H1 (cell line): ENCODE measurements around the gene LIG3. TPM values are rescaled to one million over a fixed set of nuclear protein-coding genes. Genes with fewer than 3 reads are reported as not detected.

Experiments
- BACH1 ChIP-seq: IDR thresholded peaks from 2 replicates; pipeline ENCODE4 v1.6.1; 2012; ENCODE audit warnings: low read length, improper control_type of control experiment
- CBX8 ChIP-seq: fragments of 300-800, 300-1000 bp; sonication (generic); IDR thresholded peaks from 2 replicates; pipeline ENCODE4 v1.7.1; 2016; ENCODE audit warnings: low read depth, low read length, borderline replicate concordance
- GABPA ChIP-seq: IDR thresholded peaks from 2 replicates; pipeline ENCODE4 v1.6.1; 2011; ENCODE audit warnings: mild to moderate bottlenecking, low read length, moderate library complexity, borderline replicate concordance; ENCODE audit not compliant: insufficient read depth
- HDAC2 ChIP-seq, 2 experiments: fragments of 300-600 bp in 1 of 2; sonication (generic) in 1 of 2; IDR thresholded peaks; 2 replicates each; pipeline ENCODE4 v1.6.1; 2011 to 2012; ENCODE audit warnings: low read depth in 2 of 2, low read length in 2 of 2, mild to moderate bottlenecking in 2 of 2, moderate library complexity in 2 of 2, borderline replicate concordance in 1 of 2, inconsistent platforms in 1 of 2
- JUND ChIP-seq: IDR thresholded peaks from 2 replicates; pipeline ENCODE4 v1.6.1; 2011; ENCODE audit warnings: mild to moderate bottlenecking, improper control_type of control experiment, low read length
- MAFK ChIP-seq: IDR thresholded peaks from 2 replicates; pipeline ENCODE4 v1.6.1; 2012; ENCODE audit warnings: low read depth, mild to moderate bottlenecking, improper control_type of control experiment, low read length
- POLR2A ChIP-seq, 2 experiments: IDR thresholded peaks; 1 replicate in 1 of 2; 2 replicates in 1 of 2; pipeline ENCODE4 v1.6.1; 2011; ENCODE audit warnings: low read depth in 2 of 2, low read length in 2 of 2, mild to moderate bottlenecking in 2 of 2; ENCODE audit errors: control extremely low read depth in 1 of 2
- POU5F1 ChIP-seq: IDR thresholded peaks from 2 replicates; pipeline ENCODE4 v1.6.1; 2011; ENCODE audit warnings: low read depth, mild to moderate bottlenecking, low read length, moderate library complexity
- SP4 ChIP-seq: IDR thresholded peaks from 2 replicates; pipeline ENCODE4 v1.6.1; 2012; ENCODE audit warnings: low read length, inconsistent platforms
- polyA plus RNA-seq, 7 experiments: library from polyadenylated mRNA; depleted of rRNA in 3 of 7; stranded (reverse) in 5 of 7; unstranded in 2 of 7; fragments of >200 nt in 5 of 7; fragments of 200-250 nt in 2 of 7; gene quantifications; 1 replicate in 5 of 7; 2 replicates in 1 of 7; 4 replicates in 1 of 7; pipeline versions ENCODE4 v1.2.1 to v1.2.3, GENCODE V29; 2011 to 2013; ENCODE audit warnings: missing spikeins in 2 of 7, mixed read lengths in 2 of 7
- total RNA-seq: library from RNA; stranded (reverse); fragmentation: NEBNext Ultra II Directional; extraction: Animal tissue kit (Norgen Biotek cat#: 25700); gene quantifications from 2 replicates; pipeline ENCODE4 v1.2.1, GENCODE V29; 2021
- TF ChIP-seq, protein P1 (sequence below): fragments of 300-600 bp; sonication (generic); IDR thresholded peaks from 2 replicates; pipeline ENCODE4 v1.7.1; 2012; ENCODE audit warnings: low read length, moderate library complexity, mild to moderate bottlenecking, inconsistent platforms; ENCODE audit not compliant: insufficient replicate concordance
- TF ChIP-seq, protein P2 (sequence below): IDR thresholded peaks from 2 replicates; pipeline ENCODE4 v1.6.1; 2011; ENCODE audit warnings: low read depth, mild to moderate bottlenecking, low read length; ENCODE audit not compliant: insufficient read depth

LIG3 gene
- total and polyA plus RNA-seq, 2 of the 8 experiments (the other 6 are each of a cell fraction or from before 2014, with no cell fraction given) = 63.6 to 89.3 TPM

DNA sequence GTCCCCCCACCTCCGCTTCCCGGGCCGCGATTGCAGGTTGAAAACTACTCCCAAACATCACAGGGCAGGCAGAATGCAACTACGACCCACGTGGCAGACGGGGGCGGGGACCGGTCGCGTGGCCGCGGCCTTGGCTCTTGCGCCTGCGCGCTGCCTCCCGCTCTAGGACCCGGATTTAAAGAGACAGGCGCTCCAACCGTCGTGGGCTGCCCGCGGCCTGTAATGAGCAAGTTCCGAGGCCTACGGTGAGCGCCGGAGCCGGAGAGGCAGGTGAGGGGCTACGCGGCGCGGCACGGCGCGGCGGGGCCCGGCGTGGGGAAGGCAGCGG, at the start of gene LIG3 (continued):
- TF ChIP-seq, protein P1, sequence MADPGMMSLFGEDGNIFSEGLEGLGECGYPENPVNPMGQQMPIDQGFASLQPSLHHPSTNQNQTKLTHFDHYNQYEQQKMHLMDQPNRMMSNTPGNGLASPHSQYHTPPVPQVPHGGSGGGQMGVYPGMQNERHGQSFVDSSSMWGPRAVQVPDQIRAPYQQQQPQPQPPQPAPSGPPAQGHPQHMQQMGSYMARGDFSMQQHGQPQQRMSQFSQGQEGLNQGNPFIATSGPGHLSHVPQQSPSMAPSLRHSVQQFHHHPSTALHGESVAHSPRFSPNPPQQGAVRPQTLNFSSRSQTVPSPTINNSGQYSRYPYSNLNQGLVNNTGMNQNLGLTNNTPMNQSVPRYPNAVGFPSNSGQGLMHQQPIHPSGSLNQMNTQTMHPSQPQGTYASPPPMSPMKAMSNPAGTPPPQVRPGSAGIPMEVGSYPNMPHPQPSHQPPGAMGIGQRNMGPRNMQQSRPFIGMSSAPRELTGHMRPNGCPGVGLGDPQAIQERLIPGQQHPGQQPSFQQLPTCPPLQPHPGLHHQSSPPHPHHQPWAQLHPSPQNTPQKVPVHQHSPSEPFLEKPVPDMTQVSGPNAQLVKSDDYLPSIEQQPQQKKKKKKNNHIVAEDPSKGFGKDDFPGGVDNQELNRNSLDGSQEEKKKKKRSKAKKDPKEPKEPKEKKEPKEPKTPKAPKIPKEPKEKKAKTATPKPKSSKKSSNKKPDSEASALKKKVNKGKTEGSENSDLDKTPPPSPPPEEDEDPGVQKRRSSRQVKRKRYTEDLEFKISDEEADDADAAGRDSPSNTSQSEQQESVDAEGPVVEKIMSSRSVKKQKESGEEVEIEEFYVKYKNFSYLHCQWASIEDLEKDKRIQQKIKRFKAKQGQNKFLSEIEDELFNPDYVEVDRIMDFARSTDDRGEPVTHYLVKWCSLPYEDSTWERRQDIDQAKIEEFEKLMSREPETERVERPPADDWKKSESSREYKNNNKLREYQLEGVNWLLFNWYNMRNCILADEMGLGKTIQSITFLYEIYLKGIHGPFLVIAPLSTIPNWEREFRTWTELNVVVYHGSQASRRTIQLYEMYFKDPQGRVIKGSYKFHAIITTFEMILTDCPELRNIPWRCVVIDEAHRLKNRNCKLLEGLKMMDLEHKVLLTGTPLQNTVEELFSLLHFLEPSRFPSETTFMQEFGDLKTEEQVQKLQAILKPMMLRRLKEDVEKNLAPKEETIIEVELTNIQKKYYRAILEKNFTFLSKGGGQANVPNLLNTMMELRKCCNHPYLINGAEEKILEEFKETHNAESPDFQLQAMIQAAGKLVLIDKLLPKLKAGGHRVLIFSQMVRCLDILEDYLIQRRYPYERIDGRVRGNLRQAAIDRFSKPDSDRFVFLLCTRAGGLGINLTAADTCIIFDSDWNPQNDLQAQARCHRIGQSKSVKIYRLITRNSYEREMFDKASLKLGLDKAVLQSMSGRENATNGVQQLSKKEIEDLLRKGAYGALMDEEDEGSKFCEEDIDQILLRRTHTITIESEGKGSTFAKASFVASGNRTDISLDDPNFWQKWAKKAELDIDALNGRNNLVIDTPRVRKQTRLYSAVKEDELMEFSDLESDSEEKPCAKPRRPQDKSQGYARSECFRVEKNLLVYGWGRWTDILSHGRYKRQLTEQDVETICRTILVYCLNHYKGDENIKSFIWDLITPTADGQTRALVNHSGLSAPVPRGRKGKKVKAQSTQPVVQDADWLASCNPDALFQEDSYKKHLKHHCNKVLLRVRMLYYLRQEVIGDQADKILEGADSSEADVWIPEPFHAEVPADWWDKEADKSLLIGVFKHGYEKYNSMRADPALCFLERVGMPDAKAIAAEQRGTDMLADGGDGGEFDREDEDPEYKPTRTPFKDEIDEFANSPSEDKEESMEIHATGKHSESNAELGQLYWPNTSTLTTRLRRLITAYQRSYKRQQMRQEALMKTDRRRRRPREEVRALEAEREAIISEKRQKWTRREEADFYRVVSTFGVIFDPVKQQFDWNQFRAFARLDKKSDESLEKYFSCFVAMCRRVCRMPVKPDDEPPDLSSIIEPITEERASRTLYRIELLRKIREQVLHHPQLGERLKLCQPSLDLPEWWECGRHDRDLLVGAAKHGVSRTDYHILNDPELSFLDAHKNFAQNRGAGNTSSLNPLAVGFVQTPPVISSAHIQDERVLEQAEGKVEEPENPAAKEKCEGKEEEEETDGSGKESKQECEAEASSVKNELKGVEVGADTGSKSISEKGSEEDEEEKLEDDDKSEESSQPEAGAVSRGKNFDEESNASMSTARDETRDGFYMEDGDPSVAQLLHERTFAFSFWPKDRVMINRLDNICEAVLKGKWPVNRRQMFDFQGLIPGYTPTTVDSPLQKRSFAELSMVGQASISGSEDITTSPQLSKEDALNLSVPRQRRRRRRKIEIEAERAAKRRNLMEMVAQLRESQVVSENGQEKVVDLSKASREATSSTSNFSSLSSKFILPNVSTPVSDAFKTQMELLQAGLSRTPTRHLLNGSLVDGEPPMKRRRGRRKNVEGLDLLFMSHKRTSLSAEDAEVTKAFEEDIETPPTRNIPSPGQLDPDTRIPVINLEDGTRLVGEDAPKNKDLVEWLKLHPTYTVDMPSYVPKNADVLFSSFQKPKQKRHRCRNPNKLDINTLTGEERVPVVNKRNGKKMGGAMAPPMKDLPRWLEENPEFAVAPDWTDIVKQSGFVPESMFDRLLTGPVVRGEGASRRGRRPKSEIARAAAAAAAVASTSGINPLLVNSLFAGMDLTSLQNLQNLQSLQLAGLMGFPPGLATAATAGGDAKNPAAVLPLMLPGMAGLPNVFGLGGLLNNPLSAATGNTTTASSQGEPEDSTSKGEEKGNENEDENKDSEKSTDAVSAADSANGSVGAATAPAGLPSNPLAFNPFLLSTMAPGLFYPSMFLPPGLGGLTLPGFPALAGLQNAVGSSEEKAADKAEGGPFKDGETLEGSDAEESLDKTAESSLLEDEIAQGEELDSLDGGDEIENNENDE = no peak
- TF ChIP-seq SP4 (no peak), POU5F1 (no peak), MAFK (no peak), HDAC2 (IDR thresholded peaks at IDR 0.05; ENCODE audit: borderline replicate concordance in 1 of 2, low read depth in 2 of 2, low read length in 2 of 2) (no peak), JUND (no peak), POLR2A (IDR thresholded peaks at IDR 0.05; ENCODE audit: control extremely low read depth in 1 of 2, low read depth in 2 of 2, low read length in 2 of 2) (peak; percentile 85 to 87; a peak in 2 of 3 replicates), CBX8 (no peak), GABPA (no peak), BACH1 (0 out of 2 replicates have a peak, but pooled peaks have one; percentile 43)
- TF ChIP-seq, protein P2, sequence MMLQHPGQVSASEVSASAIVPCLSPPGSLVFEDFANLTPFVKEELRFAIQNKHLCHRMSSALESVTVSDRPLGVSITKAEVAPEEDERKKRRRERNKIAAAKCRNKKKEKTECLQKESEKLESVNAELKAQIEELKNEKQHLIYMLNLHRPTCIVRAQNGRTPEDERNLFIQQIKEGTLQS = peak; percentile 59; the same call in 1 of the 2 replicates
